Aorta (tissue), 5 donors: ENCODE measurements around the gene RNF213. TPM values are rescaled to one million over a fixed set of nuclear protein-coding genes. Genes with fewer than 3 reads are reported as not detected.

ENCODE experiments used
- ATAC-seq: fragments of 200-7000 bp; cut with Tn5 transposase; one replicate; pipeline ENCODE4 v1.9.1; 2022; ENCODE audit warnings: moderate library complexity; ENCODE audit not compliant: low FRiP score
- DNase-seq, 2 donors: peaks; one replicate each; pipeline ENCODE4 v3.0.0-alpha.2; 2020
- H3K27ac ChIP-seq, 2 donors: one replicate each; pipeline ENCODE4 v1.5.1; 2013; ENCODE audit warnings: low read length in 2 of 2, mild to moderate bottlenecking in 2 of 2, moderate library complexity in 2 of 2, control low read depth in 1 of 2, inconsistent platforms in 1 of 2, low read depth in 1 of 2
- H3K27me3 ChIP-seq, 2 donors: one replicate each; pipeline ENCODE4 v1.6.1; 2013; ENCODE audit warnings: control low read depth in 1 of 2, low read length in 1 of 2, mild to moderate bottlenecking in 1 of 2, moderate library complexity in 1 of 2; ENCODE audit not compliant: insufficient read depth in 2 of 2, control insufficient read depth in 1 of 2
- H3K36me3 ChIP-seq, 2 donors: one replicate each; pipeline ENCODE4 v1.6.1; 2013; ENCODE audit warnings: control low read depth in 1 of 2, low read length in 1 of 2, mild to moderate bottlenecking in 1 of 2; ENCODE audit not compliant: insufficient read depth in 2 of 2, control insufficient read depth in 1 of 2
- H3K4me1 ChIP-seq, 2 donors: one replicate each; pipeline ENCODE4 v1.6.1; 2013; ENCODE audit warnings: low read length in 2 of 2, control low read depth in 1 of 2, mild to moderate bottlenecking in 1 of 2, moderate library complexity in 1 of 2; ENCODE audit not compliant: insufficient read depth in 2 of 2, control insufficient read depth in 1 of 2
- H3K4me3 ChIP-seq, 2 donors: one replicate each; pipeline ENCODE4 v1.5.1; 2013; ENCODE audit warnings: low read length in 2 of 2, control low read depth in 1 of 2, mild to moderate bottlenecking in 1 of 2
- H3K9me3 ChIP-seq: one replicate; pipeline ENCODE4 v1.6.1; 2013; ENCODE audit warnings: mild to moderate bottlenecking, low read length; ENCODE audit not compliant: control insufficient read depth
- WGBS, 2 donors: extraction: QIAGEN DNeasy Blood & Tissue Kit; methylation state at CpG; one replicate each; pipeline ENCODE4 v1.1.7; 2013; 5-methylcytosine and 5-hydroxymethylcytosine counted together
- intact Hi-C, 2 donors: fragments of 100-400 bp; cut with DNase I; formaldehyde crosslinking; loops; one replicate each; pipeline versions ENCODE4 v1.14.2 to v1.15.0; 2022
- polyA plus RNA-seq, 2 donors: library from polyadenylated mRNA; stranded (reverse); fragments of 200-250 nt; gene quantifications; one replicate each; pipeline ENCODE4 v1.2.3, GENCODE V29; 2013
- total RNA-seq, 2 donors: library from RNA; stranded (reverse); fragmentation: NEBNext Ultra II Directional; extraction: Animal tissue kit (Norgen Biotek cat#: 25700); gene quantifications; one replicate each; pipeline ENCODE4 v1.2.1, GENCODE V29; 2021
- donor health status: healthy with polysubstance abuse.
- donor health status: Bipolar disorder and iron deficiency.
- donor health status: DM: no; HTN: no; CAD: no.
- donor health status: DM: no; HTN: no; CAD: no.
- donor health status: DM: yes; HTN: yes; CAD: no.

Gene RNF213
- total and polyA plus RNA-seq, 4 donors, result 18.7 to 231 (median 105) TPM

DNA sequence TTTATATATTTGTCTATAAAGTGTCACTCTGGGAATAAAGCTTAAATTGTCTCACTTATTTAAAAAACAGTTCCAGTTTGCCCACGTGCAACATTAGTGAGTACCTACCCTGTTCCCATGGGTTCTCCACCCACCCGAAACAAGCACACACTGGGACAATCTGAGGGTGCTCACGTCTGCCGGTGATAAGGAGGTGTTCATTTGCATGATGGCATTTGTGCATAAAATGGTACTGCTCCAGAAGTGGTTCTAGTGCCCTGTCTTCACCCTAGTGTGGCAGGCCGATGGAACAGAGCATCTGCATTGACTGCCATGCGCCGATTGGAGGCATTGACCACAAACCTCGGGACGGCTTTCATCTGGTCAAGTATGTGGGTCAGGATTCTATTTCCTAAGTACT is 118.7 kb downstream of the RNF213 start:
- DNase-seq (no peak), ATAC-seq (no peak)
- no peak overlapping the region for H3K4me3 ChIP-seq
- no peaks in the 10 kb centered on the region for H3K27me3 ChIP-seq
- H3K9me3 ChIP-seq, result no peaks in the 10 kb centered on the region
- WGBS, 2 donors, result 89 to 92% methylated on average over 9 of the region's 9 CpGs
- H3K27ac ChIP-seq, result no peak overlapping the region
- no peaks in the 10 kb centered on the region for H3K4me1 ChIP-seq
- peaks cover 4 to 27% of the 10 kb centered on the region in 2 donors for H3K36me3 ChIP-seq
- intact Hi-C loops, result no loop called here

- intact Hi-C loops, result no loop called here
- Histone ChIP-seq H3K9me3 (no peaks in the 10 kb centered on the region), H3K27me3 (no peaks in the 10 kb centered on the region), H3K27ac (no peak overlapping the region), H3K4me3 (no peak overlapping the region), H3K36me3 (peaks cover 4 to 31% of the 10 kb centered on the region in 2 donors), H3K4me1 (no peaks in the 10 kb centered on the region)
- 93 to 94% methylated on average over 6 of the region's 6 CpGs for WGBS, 2 donors
- DNase-seq, result no peak
- ATAC-seq, result no peak
Observed at GRCh38 chr17:80380068-80380467, 119.4 kb downstream of the RNF213 start.

DNA sequence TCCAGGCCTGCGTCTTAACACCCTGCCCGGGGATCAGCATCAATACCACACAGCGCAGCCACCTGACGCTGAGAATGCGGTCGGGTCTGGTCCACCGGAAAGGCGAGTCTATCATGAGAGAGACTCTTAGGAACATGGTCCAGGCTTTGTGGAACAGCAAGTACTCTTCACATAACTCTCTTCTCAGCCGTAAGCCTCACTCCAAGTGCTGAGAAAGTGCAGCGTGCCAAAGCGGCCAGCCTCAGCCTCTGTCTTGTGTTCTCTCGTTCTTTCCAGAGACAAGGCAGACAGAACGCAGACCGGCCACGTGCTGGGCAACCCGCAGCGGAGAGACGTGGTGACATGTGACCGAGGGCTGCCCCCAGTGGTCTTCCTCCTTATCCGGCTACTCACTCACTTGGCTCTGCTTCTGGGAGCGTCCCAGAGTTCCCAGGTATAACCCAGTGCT is 119.9 kb downstream of the RNF213 start:
- DNase-seq, result no peak
- no peaks in the 10 kb centered on the region for H3K9me3 ChIP-seq
- H3K4me3 ChIP-seq, result no peak overlapping the region
- 86 to 87% methylated on average over 21 of the region's 21 CpGs for WGBS, 2 donors
- H3K27me3 ChIP-seq, result no peaks in the 10 kb centered on the region
- peaks cover 4 to 31% of the 10 kb centered on the region in 2 donors for H3K36me3 ChIP-seq
- no peak overlapping the region for H3K27ac ChIP-seq
- intact Hi-C loops, result no loop called here
- ATAC-seq, result no peak
- no peaks in the 10 kb centered on the region for H3K4me1 ChIP-seq

DNA sequence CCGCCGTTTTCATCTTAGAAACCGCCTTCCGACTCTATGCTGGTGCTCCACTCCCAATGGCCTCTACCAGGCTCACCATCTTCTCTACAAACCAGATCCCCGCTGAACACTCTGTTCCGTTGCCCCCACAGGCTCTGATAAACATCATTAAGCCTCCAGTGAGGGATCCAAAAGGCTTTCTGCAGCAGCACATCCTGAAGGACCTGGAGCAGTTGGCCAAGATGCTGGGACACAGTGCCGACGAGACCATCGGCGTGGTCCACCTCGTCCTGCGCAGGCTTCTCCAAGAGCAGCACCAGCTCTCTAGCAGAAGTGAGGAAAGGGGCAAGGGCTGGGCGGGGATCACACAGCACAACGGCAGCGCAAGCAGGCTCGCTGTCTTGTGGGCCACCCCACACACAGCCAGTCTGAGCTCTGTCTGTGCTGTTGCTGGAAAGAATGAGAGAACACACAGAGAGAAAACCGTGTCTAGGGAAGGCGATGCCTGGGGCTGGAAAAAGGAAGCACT is 120.8 kb downstream of the RNF213 start:
- intact Hi-C loops, result no loop called here
- Histone ChIP-seq H3K9me3 (no peaks in the 10 kb centered on the region), H3K4me1 (no peaks in the 10 kb centered on the region), H3K4me3 (no peak overlapping the region), H3K27me3 (no peaks in the 10 kb centered on the region), H3K27ac (no peak overlapping the region), H3K36me3 (peaks cover 4 to 28% of the 10 kb centered on the region in 2 donors)
- no peak for DNase-seq
- no peak for ATAC-seq
- WGBS, 2 donors, result 92 to 94% methylated on average over 18 of the region's 18 CpGs

GRCh38 chr17:80382446-80382845 is 121.8 kb downstream of the RNF213 start:
- ATAC-seq (no peak), DNase-seq (no peak)
- Histone ChIP-seq H3K36me3 (peaks cover 4 to 22% of the 10 kb centered on the region in 2 donors), H3K4me1 (no peaks in the 10 kb centered on the region), H3K27me3 (no peaks in the 10 kb centered on the region), H3K27ac (no peak overlapping the region), H3K9me3 (no peaks in the 10 kb centered on the region), H3K4me3 (no peak overlapping the region)
- 89% methylated on average over 3 of the region's 3 CpGs for WGBS, 2 donors
- intact Hi-C loops, result no loop called here

GRCh38 chr17:80382956-80383355 is 122.3 kb downstream of the RNF213 start:
- Histone ChIP-seq H3K9me3 (no peaks in the 10 kb centered on the region), H3K4me3 (no peak overlapping the region), H3K27ac (no peak overlapping the region), H3K27me3 (no peaks in the 10 kb centered on the region), H3K4me1 (no peaks in the 10 kb centered on the region), H3K36me3 (peaks cover 4 to 17% of the 10 kb centered on the region in 2 donors)
- WGBS, 2 donors, result 79 to 85% methylated on average over 8 of the region's 8 CpGs
- intact Hi-C loops, result no loop called here
- DNase-seq, result no peak
- ATAC-seq, result no peak

DNA sequence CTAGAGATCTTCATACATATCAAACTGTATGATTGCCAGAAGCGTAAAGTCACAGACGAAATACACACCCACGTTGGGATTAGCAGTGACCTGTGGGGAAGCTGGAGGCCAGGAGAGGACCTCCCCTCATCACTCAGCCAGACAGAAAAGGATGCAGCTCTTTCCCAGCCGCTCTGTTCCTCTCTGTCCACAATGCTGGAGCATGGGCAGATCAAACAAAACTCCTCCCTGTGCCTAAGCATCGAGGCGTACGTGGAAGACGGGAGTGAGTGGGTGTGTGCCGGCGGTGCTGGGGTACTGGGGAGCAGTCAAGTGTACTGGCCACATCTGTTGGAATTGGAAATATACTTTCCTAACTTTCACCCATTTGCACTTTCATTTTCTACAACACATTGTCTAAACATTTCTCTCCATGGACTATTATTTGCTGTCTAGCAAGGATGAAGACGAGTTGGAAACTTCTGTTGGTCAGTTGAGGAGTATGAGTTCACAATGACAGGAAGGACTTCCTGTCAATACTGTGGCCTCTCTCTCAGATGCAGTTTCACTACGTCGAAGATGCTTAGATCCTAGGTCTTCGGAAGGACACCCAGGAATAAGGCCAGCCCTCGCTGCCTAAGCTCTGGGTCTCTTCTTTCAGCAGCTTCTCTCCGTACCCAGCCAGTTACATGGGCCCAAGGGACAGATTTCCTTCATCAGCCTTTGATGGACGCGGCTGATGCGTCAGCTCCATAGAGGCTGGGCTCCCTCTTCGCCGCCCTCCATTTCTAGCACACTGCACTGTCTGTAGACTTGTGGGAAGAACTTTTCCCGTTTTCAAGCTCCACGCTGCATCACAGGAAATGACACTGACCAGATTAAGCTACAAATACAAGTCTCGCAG is 123.7 kb downstream of the RNF213 start:
- Histone ChIP-seq H3K4me1 (no peaks in the 10 kb centered on the region), H3K27ac (no peak overlapping the region), H3K36me3 (peaks cover 4 to 22% of the 10 kb centered on the region in 2 donors), H3K9me3 (no peaks in the 10 kb centered on the region), H3K4me3 (no peak overlapping the region), H3K27me3 (no peaks in the 10 kb centered on the region)
- 79 to 82% methylated on average over 24 of the region's 24 CpGs for WGBS, 2 donors
- DNase-seq (no peak), ATAC-seq (no peak)
- intact Hi-C loops, result no loop called here

- ATAC-seq (no peak), DNase-seq (no peak)
- H3K4me3 ChIP-seq, result no peak overlapping the region
- intact Hi-C loops, result no loop called here
- peaks cover 4 to 22% of the 10 kb centered on the region in 2 donors for H3K36me3 ChIP-seq
- H3K27me3 ChIP-seq, result no peaks in the 10 kb centered on the region
- no peaks in the 10 kb centered on the region for H3K9me3 ChIP-seq
- WGBS, 2 donors, result 90 to 91% methylated on average over 9 of the region's 9 CpGs
- no peak overlapping the region for H3K27ac ChIP-seq
- no peaks in the 10 kb centered on the region for H3K4me1 ChIP-seq
Observed at GRCh38 chr17:80385046-80385445, 124.4 kb downstream of the RNF213 start.

- DNase-seq (no peak), ATAC-seq (no peak)
- Histone ChIP-seq H3K4me1 (no peaks in the 10 kb centered on the region), H3K27me3 (no peaks in the 10 kb centered on the region), H3K36me3 (peaks cover 4 to 17% of the 10 kb centered on the region in 2 donors), H3K4me3 (no peak overlapping the region), H3K9me3 (no peaks in the 10 kb centered on the region), H3K27ac (no peak overlapping the region)
- 87 to 89% methylated on average over 14 of the region's 14 CpGs for WGBS, 2 donors
- intact Hi-C loops, result no loop called here
Observed at GRCh38 chr17:80386341-80386740, 125.7 kb downstream of the RNF213 start.
